A549 treated with AZD9567 at 1 μM for 4 hours (cell line): ENCODE measurements around the gene PRCC. TPM values are rescaled to one million over a fixed set of nuclear protein-coding genes. Genes with fewer than 3 reads are reported as not detected.

Experiments
- total RNA-seq: library from RNA; stranded (reverse); fragments of 200-300 nt; extraction: Qiagen RNA extraction; gene quantifications from 5 replicates; pipeline ENCODE4 v1.2.3, GENCODE V29; 2022; ENCODE audit not compliant: insufficient read depth

Gene PRCC
- total RNA-seq = 67.6 to 95.6 TPM (median 75.0 TPM) in 5 replicates

GRCh38 chr1:156767101-156767878 lies at the start of gene PRCC:
Gene PRCC (plus strand): TSS chr1:156767535. CDS start chr1:156767772, 237 bp downstream.

GRCh38 chr1:156727926-156728598 lies 39.3 kb upstream of the PRCC start, which contains the start of gene METTL25B:
Gene METTL25B (plus strand): TSS chr1:156728469. CDS start chr1:156729105, 636 bp downstream.

GRCh38 chr1:156728599-156729462 lies 38.5 kb upstream of the PRCC start, which contains the start of gene ISG20L2:
Gene ISG20L2 (minus strand): TSS chr1:156728766. CDS start chr1:156727652, 1,114 bp downstream.

GRCh38 chr1:156740741-156741480 lies 26.4 kb upstream of the PRCC start, which contains the start of gene MRPL24:
Gene MRPL24 (minus strand): TSS chr1:156741088. CDS start chr1:156738704, 2,384 bp downstream.

GRCh38 chr1:156751451-156751756 lies 15.9 kb upstream of the PRCC start, which contains the start of gene HDGF:
Gene HDGF (minus strand): TSS chr1:156751675. CDS start chr1:156751429, 246 bp downstream.

GRCh38 chr1:156816561-156817328 lies 49.4 kb downstream of the PRCC start, which contains the start of gene SH2D2A:
Gene SH2D2A (minus strand): TSS chr1:156816848. CDS start chr1:156816708, 140 bp downstream.

Other genes with a start within 250 kb of the PRCC start
- 9.4 to 20.1 TPM (median 18.7 TPM) in 5 replicates for gene IQGAP3, start 195.0 kb upstream of the PRCC start, total RNA-seq
- not detected in 5 replicates for gene TTC24, start 187.8 kb upstream of the PRCC start, total RNA-seq
- gene NAXE, start 175.8 kb upstream of the PRCC start, total RNA-seq = 112 to 177 TPM (median 169 TPM) in 5 replicates
- gene GPATCH4, start 166.1 kb upstream of the PRCC start, total RNA-seq = 59.5 to 87.5 TPM (median 65.3 TPM) in 5 replicates
- 0.06 to 0.18 TPM (median 0.12 TPM) in 3 of 5 replicates, not detected in the others for gene HAPLN2, start 148.1 kb upstream of the PRCC start, total RNA-seq
- 0.09 to 0.29 TPM (median 0.10 TPM) in 3 of 5 replicates, not detected in the others for gene BCAN, start 125.4 kb upstream of the PRCC start, total RNA-seq
- 0.90 to 1.5 TPM (median 1.1 TPM) in 5 replicates for gene NES, start 90.1 kb upstream of the PRCC start, total RNA-seq
- 6.8 to 13.3 TPM (median 8.9 TPM) in 5 replicates for gene CRABP2, start 62.0 kb upstream of the PRCC start, total RNA-seq
- 26.2 to 29.5 TPM (median 26.9 TPM) in 5 replicates for gene METTL25B, start 39.1 kb upstream of the PRCC start, total RNA-seq
- 38.9 to 72.8 TPM (median 43.1 TPM) in 5 replicates for gene ISG20L2, start 38.8 kb upstream of the PRCC start, total RNA-seq
- gene MRPL24, start 26.4 kb upstream of the PRCC start, total RNA-seq = 153 to 197 TPM (median 189 TPM) in 5 replicates
- gene HDGF, start 15.9 kb upstream of the PRCC start, total RNA-seq = 344 to 405 TPM (median 380 TPM) in 5 replicates
- 2.6 to 3.6 TPM (median 2.7 TPM) in 5 replicates for gene SH2D2A, start 49.3 kb downstream of the PRCC start, total RNA-seq
- gene INSRR, start 91.6 kb downstream of the PRCC start, total RNA-seq = not detected in 5 replicates
- gene NTRK1, start 93.3 kb downstream of the PRCC start, total RNA-seq = 0.04 to 0.13 TPM (median 0.09 TPM) in 4 of 5 replicates, not detected in the other
- 3.4 to 5.8 TPM (median 5.1 TPM) in 5 replicates for gene PEAR1, start 126.2 kb downstream of the PRCC start, total RNA-seq
- 0.12 to 0.20 TPM (median 0.17 TPM) in 4 of 5 replicates, not detected in the other for gene LRRC71, start 153.1 kb downstream of the PRCC start, total RNA-seq